GM23338 (cell line): Measurements from ENCODE around the gene FBXW8. TPM values are rescaled to one million over a fixed set of nuclear protein-coding genes. Genes with fewer than 3 reads are reported as not detected.

ENCODE experiments used
- ATAC-seq: fragments of 200-7000 bp; cut with Tn5 transposase; 3 replicates; pipeline ENCODE4 v1.9.1; 2020
- DNase-seq: peaks from one replicate; pipeline ENCODE4 v3.0.0-alpha.2; 2015; ENCODE audit warnings: low spot score
- H2AFZ ChIP-seq: fragments of 200-600 bp; sonication (generic); 2 replicates; pipeline ENCODE4 v1.8.0; 2016; ENCODE audit warnings: antibody characterized with exemption, mild to moderate bottlenecking, moderate library complexity
- H3F3A ChIP-seq: fragments of 200-600 bp; sonication (generic); replicated peaks from 2 replicates; pipeline ENCODE4 v1.8.0; 2017; ENCODE audit warnings: antibody characterized with exemption, mixed run types, low read depth
- H3K27ac ChIP-seq: fragments of 200-600 bp; sonication (generic); 2 replicates; pipeline ENCODE4 v1.6.1; 2016; ENCODE audit warnings: low read depth
- H3K27me3 ChIP-seq: fragments of 200-600 bp; sonication (generic); 2 replicates; pipeline ENCODE4 v1.8.0; 2016; ENCODE audit warnings: mild to moderate bottlenecking, mixed run types, moderate library complexity; ENCODE audit not compliant: insufficient read depth
- H3K36me3 ChIP-seq: fragments of 200-600 bp; sonication (generic); 2 replicates; pipeline ENCODE4 v1.8.0; 2016; ENCODE audit warnings: mild to moderate bottlenecking; ENCODE audit not compliant: insufficient read depth
- H3K4me1 ChIP-seq: fragments of 200-600 bp; sonication (generic); 2 replicates; pipeline ENCODE4 v1.8.0; 2016; ENCODE audit warnings: mild to moderate bottlenecking, moderate library complexity; ENCODE audit not compliant: insufficient read depth
- H3K4me2 ChIP-seq: fragments of 200-600 bp; sonication (generic); 2 replicates; pipeline ENCODE4 v1.7.1; 2017; ENCODE audit warnings: mixed run types
- H3K4me3 ChIP-seq: fragments of 200-600 bp; sonication (generic); 2 replicates; pipeline ENCODE4 v1.6.1; 2016; ENCODE audit warnings: mixed run types
- H3K79me2 ChIP-seq: fragments of 200-600 bp; sonication (generic); replicated peaks from 2 replicates; pipeline ENCODE4 v1.8.0; 2017; ENCODE audit warnings: mild to moderate bottlenecking; ENCODE audit not compliant: insufficient read depth
- H3K9me2 ChIP-seq: fragments of 200-600 bp; sonication (generic); 2 replicates; pipeline ENCODE4 v1.8.0; 2017; ENCODE audit not compliant: insufficient read depth
- H4K20me1 ChIP-seq: fragments of 200-600 bp; sonication (generic); replicated peaks from 2 replicates; pipeline ENCODE4 v1.8.0; 2017; ENCODE audit warnings: mild to moderate bottlenecking; ENCODE audit not compliant: insufficient read depth
- H3K27ac Mint-ChIP-seq: 2 replicates; pipeline ENCODE4 v1.8.0; 2020; ENCODE audit warnings: inconsistent platforms, mild to moderate bottlenecking, moderate library complexity, mixed read lengths
- H3K27me3 Mint-ChIP-seq: 3 replicates; pipeline ENCODE4 v1.8.0; 2022; ENCODE audit warnings: low read depth, mild to moderate bottlenecking, moderate library complexity, mixed read lengths, inconsistent platforms; ENCODE audit not compliant: insufficient read depth, poor library complexity
- H3K36me3 Mint-ChIP-seq: 3 replicates; pipeline ENCODE4 v1.8.0; 2021; ENCODE audit warnings: low read depth, mild to moderate bottlenecking, inconsistent platforms, moderate library complexity, mixed read lengths
- H3K4me1 Mint-ChIP-seq: 3 replicates; pipeline ENCODE4 v1.8.0; 2020; ENCODE audit warnings: mild to moderate bottlenecking, inconsistent platforms, mixed read lengths
- H3K4me3 Mint-ChIP-seq: 3 replicates; pipeline ENCODE4 v1.8.0; 2021; ENCODE audit warnings: moderate library complexity, mild to moderate bottlenecking, inconsistent platforms, mixed read lengths
- H3K9me3 Mint-ChIP-seq: 3 replicates; pipeline ENCODE4 v1.8.0; 2020; ENCODE audit warnings: moderate library complexity, mild to moderate bottlenecking, inconsistent platforms, mixed read lengths
- CREB1 ChIP-seq: fragments of 250-450 bp; sonication (Bioruptor Pico); IDR thresholded peaks from 2 replicates; pipeline ENCODE4 v1.5.0; 2020; ENCODE audit warnings: low read depth, mild to moderate bottlenecking, moderate library complexity
- CTCF ChIP-seq, 2 experiments: fragments of 200-600 bp in 1 of 2; sonication (generic) in 1 of 2; conservative IDR thresholded peaks; 2 replicates each; pipeline versions ENCODE4 v1.5.1 to v1.6.1; 2016 to 2017; ENCODE audit warnings: antibody characterized with exemption in 2 of 2, low read depth in 2 of 2, mild to moderate bottlenecking in 2 of 2, moderate library complexity in 1 of 2
- EZH2 ChIP-seq: fragments of 200-600 bp; sonication (generic); IDR thresholded peaks from one replicate; pipeline ENCODE4 v1.8.0; 2017; ENCODE audit warnings: antibody characterized with exemption, mild to moderate bottlenecking, low read depth; ENCODE audit not compliant: unreplicated experiment
- EZH2phosphoT487 ChIP-seq: fragments of 200-600 bp; sonication (generic); IDR thresholded peaks from one replicate; pipeline ENCODE4 v1.8.1; 2018; ENCODE audit warnings: antibody characterized with exemption; ENCODE audit not compliant: unreplicated experiment
- NANOG ChIP-seq: IDR thresholded peaks from 2 replicates; pipeline ENCODE4 v1.6.1; 2016; ENCODE audit warnings: antibody characterized with exemption, borderline replicate concordance
- polyA plus RNA-seq: library from polyadenylated mRNA; unstranded; fragments of >200 nt; fragmentation: Nextera tagmentation; extraction: Ambion mirVana; gene quantifications from 2 replicates; pipeline ENCODE4 v1.2.1, GENCODE V29; 2016
- total RNA-seq: library from RNA; depleted of rRNA; stranded (reverse); fragments of >200 nt; shearing (Covaris generic); gene quantifications from 2 replicates; pipeline ENCODE4 v1.2.3, GENCODE V29; 2014

Gene FBXW8
- total and polyA plus RNA-seq, 2 experiments from 2014 or later = 4.6 to 13.9 TPM

DNA sequence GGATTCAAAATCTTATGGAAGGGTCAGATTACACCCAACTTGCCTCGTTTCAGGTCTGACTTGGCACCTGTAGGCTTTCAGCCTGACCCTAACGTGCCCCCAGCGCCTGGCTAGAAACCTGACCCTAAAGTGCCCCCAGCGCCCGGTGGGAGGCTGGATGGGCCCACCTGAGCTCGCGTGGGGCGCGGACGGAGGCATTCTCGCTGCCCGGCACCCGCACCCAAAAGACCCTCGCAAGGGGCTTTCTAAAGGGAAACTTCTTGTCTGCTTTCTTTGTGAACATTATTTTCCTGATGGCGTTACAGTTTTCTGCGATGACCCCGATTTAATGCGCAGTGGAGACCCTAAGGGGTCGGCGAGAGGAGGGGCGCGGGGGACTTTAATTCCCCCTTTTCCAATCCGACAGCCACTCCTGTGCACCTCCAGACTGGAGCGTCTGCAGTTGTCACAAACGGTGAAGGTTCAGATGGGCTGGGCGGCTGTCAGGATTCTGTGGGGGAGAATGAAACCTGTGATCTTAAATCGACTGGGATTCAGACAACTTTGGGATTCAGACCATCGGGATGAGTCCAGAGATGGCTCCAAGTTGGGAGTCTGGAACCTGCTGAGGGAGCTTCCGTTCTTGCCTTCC, 28.8 kb upstream of the FBXW8 start:
- Histone ChIP-seq H3K79me2 (0 out of 2 replicates have a peak, but pooled peaks cover 4% of the 10 kb centered on the region), H3K27ac (no peak overlapping the region), H3K4me2 (peak overlapping the region; percentile 99), H3K4me1 (peaks cover 35% of the 10 kb centered on the region), H3K4me3 (peak overlapping the region; percentile 78), H3F3A (peaks cover 24% of the 10 kb centered on the region), H4K20me1 (peaks cover 18% of the 10 kb centered on the region; the same call in 1 of the 2 replicates), H3K36me3 (no peaks in the 10 kb centered on the region), H3K27me3 (peaks cover 76% of the 10 kb centered on the region), H2AFZ (peak overlapping the region; percentile 93), H3K9me2 (no peaks in the 10 kb centered on the region)
- Mint-ChIP-seq H3K27ac (no peak overlapping the region), H3K4me1 (peaks cover 26% of the 10 kb centered on the region), H3K27me3 (peaks cover 58% of the 10 kb centered on the region), H3K9me3 (no peaks in the 10 kb centered on the region; the same call in none of the 3 replicates), H3K4me3 (peak overlapping the region; percentile 83), H3K36me3 (peaks cover 4% of the 10 kb centered on the region; the same call in 2 of the 3 replicates)
- no peak for ATAC-seq
- peak; percentile 32 for DNase-seq
- peak; percentile 61 for TF ChIP-seq EZH2
- TF ChIP-seq CTCF (conservative IDR thresholded peaks at IDR 0.05; ENCODE audit: low read depth in 2 of 2) = no peak
- TF ChIP-seq EZH2phosphoT487 = no peak
- no peak for TF ChIP-seq NANOG

DNA sequence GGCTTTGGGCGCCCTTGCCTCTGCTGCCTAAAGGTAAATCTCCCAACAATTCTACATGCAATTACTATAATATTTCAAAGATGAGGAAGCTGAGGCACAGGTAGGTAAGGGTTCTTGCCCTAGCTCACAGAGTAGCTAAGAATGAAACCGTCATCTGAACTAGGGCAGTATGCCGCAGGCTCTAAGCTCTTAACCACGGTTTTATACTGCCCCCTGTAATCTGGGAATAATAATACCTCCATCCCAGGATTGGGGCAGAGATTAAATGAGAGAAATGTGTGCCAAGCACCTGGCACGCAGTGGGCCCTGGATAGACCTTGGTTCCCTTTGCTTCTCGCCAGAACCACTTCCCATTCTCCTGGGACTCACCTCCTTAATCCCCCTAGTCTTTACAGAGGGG, 28.0 kb upstream of the FBXW8 start:
- peaks cover 31% of the 10 kb centered on the region for H3K4me1 ChIP-seq
- no peaks in the 10 kb centered on the region for H3K9me2 ChIP-seq
- Mint-ChIP-seq H3K27ac (no peak overlapping the region), H3K4me1 (peaks cover 26% of the 10 kb centered on the region), H3K4me3 (peak overlapping the region; percentile 83), H3K36me3 (peaks cover 4% of the 10 kb centered on the region; the same call in 2 of the 3 replicates), H3K9me3 (no peaks in the 10 kb centered on the region; the same call in none of the 3 replicates), H3K27me3 (peaks cover 50% of the 10 kb centered on the region)
- peak overlapping the region; percentile 99 for H3K4me2 ChIP-seq
- H2AFZ ChIP-seq = no peak overlapping the region
- H3F3A ChIP-seq = peaks cover 24% of the 10 kb centered on the region
- H3K27me3 ChIP-seq = peaks cover 68% of the 10 kb centered on the region
- H3K4me3 ChIP-seq = peak overlapping the region; percentile 78; the same call in 1 of the 2 replicates
- no peaks in the 10 kb centered on the region for H3K36me3 ChIP-seq
- 0 out of 2 replicates have a peak, but pooled peaks cover 4% of the 10 kb centered on the region for H3K79me2 ChIP-seq
- no peak overlapping the region for H3K27ac ChIP-seq
- DNase-seq (peak; percentile 71), ATAC-seq (peak; percentile 11)
- TF ChIP-seq CTCF (conservative IDR thresholded peaks at IDR 0.05; ENCODE audit: low read depth in 2 of 2) = peak; percentile 50 to 69
- no peak for TF ChIP-seq CREB1
- peaks cover 14% of the 10 kb centered on the region; the same call in 1 of the 2 replicates for H4K20me1 ChIP-seq
